ENCODE results near the gene WARS2. TPM values are rescaled to one million over a fixed set of nuclear protein-coding genes. Genes with fewer than 3 reads are reported as not detected.

Gene WARS2
- total and polyA plus RNA-seq, 2 experiments from 2014 or later: 6.2 to 19.3 TPM

GRCh38 chr1:119099775-119100174, 40.7 kb downstream of the WARS2 start:
- Histone ChIP-seq H3K36me3 (replicated peaks; ENCODE audit: insufficient read depth, low read depth) (no peaks in the 10 kb centered on the region), H3K27me3 (no peaks in the 10 kb centered on the region), H3K79me2 (no peaks in the 10 kb centered on the region), H3K4me3 (no peak overlapping the region), H4K20me1 (ENCODE audit: insufficient read depth, poor library complexity, severe bottlenecking) (no peaks in the 10 kb centered on the region), H3K4me1 (ENCODE audit: insufficient read depth) (no peaks in the 10 kb centered on the region), H3K9me3 (ENCODE audit: low read depth) (no peaks in the 10 kb centered on the region), H3K9me2 (replicated peaks; ENCODE audit: insufficient read depth) (no peaks in the 10 kb centered on the region), H2AFZ (no peak overlapping the region), H3K4me2 (no peak overlapping the region), H3K27ac (no peak overlapping the region)
- TF ChIP-seq CTCF (IDR thresholded peaks at IDR 0.05; ENCODE audit: poor library complexity) (no peak), EZH2phosphoT487 (IDR thresholded peaks at IDR 0.05; ENCODE audit: low read depth, severe bottlenecking, unreplicated experiment) (no peak), EZH2 (IDR thresholded peaks at IDR 0.05; ENCODE audit: borderline replicate concordance) (no peak)
- DNase-seq (ENCODE audit: low spot score): no peak

- H3K4me1 ChIP-seq (ENCODE audit: insufficient read depth): no peaks in the 10 kb centered on the region
- H3K27me3 ChIP-seq: no peaks in the 10 kb centered on the region
- no peaks in the 10 kb centered on the region for H3K9me2 ChIP-seq (replicated peaks; ENCODE audit: insufficient read depth)
- WGBS (ENCODE audit: low lambda C conversion rate, missing lambda C conversion rate): 93% methylated on average over 3 of the region's 3 CpGs
- no peak for DNase-seq (ENCODE audit: low spot score)
- no peak overlapping the region for H3K4me3 ChIP-seq
- H3K4me2 ChIP-seq: no peak overlapping the region
- H3K79me2 ChIP-seq: peaks cover 2% of the 10 kb centered on the region
- no peaks in the 10 kb centered on the region for H3K36me3 ChIP-seq (replicated peaks; ENCODE audit: insufficient read depth, low read depth)
- no peak for TF ChIP-seq CTCF (IDR thresholded peaks at IDR 0.05; ENCODE audit: poor library complexity)
- TF ChIP-seq EZH2 (IDR thresholded peaks at IDR 0.05; ENCODE audit: borderline replicate concordance): no peak
- no peak for TF ChIP-seq EZH2phosphoT487 (IDR thresholded peaks at IDR 0.05; ENCODE audit: low read depth, severe bottlenecking, unreplicated experiment)
- H4K20me1 ChIP-seq (ENCODE audit: insufficient read depth, poor library complexity, severe bottlenecking): no peaks in the 10 kb centered on the region
- no peak overlapping the region for H3K27ac ChIP-seq
- H3K9me3 ChIP-seq (ENCODE audit: low read depth): no peaks in the 10 kb centered on the region
- no peak overlapping the region for H2AFZ ChIP-seq
Observed at GRCh38 chr1:119097380-119097779, 43.1 kb downstream of the WARS2 start.

GRCh38 chr1:119093721-119094120, 46.7 kb downstream of the WARS2 start:
- no peak for DNase-seq (ENCODE audit: low spot score)
- Histone ChIP-seq H3K4me3 (no peak overlapping the region), H3K27ac (no peak overlapping the region), H3K36me3 (replicated peaks; ENCODE audit: insufficient read depth, low read depth) (no peaks in the 10 kb centered on the region), H2AFZ (no peak overlapping the region), H4K20me1 (ENCODE audit: insufficient read depth, poor library complexity, severe bottlenecking) (no peaks in the 10 kb centered on the region), H3K9me3 (ENCODE audit: low read depth) (peaks cover 7% of the 10 kb centered on the region), H3K9me2 (replicated peaks; ENCODE audit: insufficient read depth) (no peaks in the 10 kb centered on the region), H3K27me3 (no peaks in the 10 kb centered on the region), H3K4me1 (ENCODE audit: insufficient read depth) (no peaks in the 10 kb centered on the region), H3K4me2 (no peak overlapping the region), H3K79me2 (peaks cover 5% of the 10 kb centered on the region)
- no peak for TF ChIP-seq EZH2phosphoT487 (IDR thresholded peaks at IDR 0.05; ENCODE audit: low read depth, severe bottlenecking, unreplicated experiment)
- TF ChIP-seq EZH2 (IDR thresholded peaks at IDR 0.05; ENCODE audit: borderline replicate concordance): no peak
- TF ChIP-seq CTCF (IDR thresholded peaks at IDR 0.05; ENCODE audit: poor library complexity): no peak
- WGBS (ENCODE audit: low lambda C conversion rate, missing lambda C conversion rate): 73% methylated on average over 1 of the region's 1 CpG

GRCh38 chr1:119091618-119092017, 48.8 kb downstream of the WARS2 start:
- Histone ChIP-seq H3K79me2 (peaks cover 7% of the 10 kb centered on the region), H3K4me2 (no peak overlapping the region), H3K27ac (no peak overlapping the region), H3K4me3 (no peak overlapping the region), H2AFZ (no peak overlapping the region), H3K4me1 (ENCODE audit: insufficient read depth) (no peaks in the 10 kb centered on the region), H3K27me3 (no peaks in the 10 kb centered on the region), H4K20me1 (ENCODE audit: insufficient read depth, poor library complexity, severe bottlenecking) (no peaks in the 10 kb centered on the region), H3K9me3 (ENCODE audit: low read depth) (peaks cover 7% of the 10 kb centered on the region), H3K36me3 (replicated peaks; ENCODE audit: insufficient read depth, low read depth) (no peaks in the 10 kb centered on the region), H3K9me2 (replicated peaks; ENCODE audit: insufficient read depth) (no peaks in the 10 kb centered on the region)
- no peak for TF ChIP-seq CTCF (IDR thresholded peaks at IDR 0.05; ENCODE audit: poor library complexity)
- no peak for TF ChIP-seq EZH2phosphoT487 (IDR thresholded peaks at IDR 0.05; ENCODE audit: low read depth, severe bottlenecking, unreplicated experiment)
- no peak for TF ChIP-seq EZH2 (IDR thresholded peaks at IDR 0.05; ENCODE audit: borderline replicate concordance)
- WGBS (ENCODE audit: low lambda C conversion rate, missing lambda C conversion rate): 69% methylated on average over 4 of the region's 4 CpGs
- no peak for DNase-seq (ENCODE audit: low spot score)

Measured in hepatocyte (in vitro differentiated cells).